ENCODE data around the gene CXCL17.

The CXCL17 gene

GRCh38 chr19:42424345-42424707 is 18.4 kb downstream of the CXCL17 start:
- Histone ChIP-seq H3K4me3 (replicated peaks; ENCODE audit: insufficient read depth, low read length) (no peak overlapping the region), H3K27ac (replicated peaks) (no peak overlapping the region), H3K27me3 (ENCODE audit: insufficient read depth, poor library complexity, severe bottlenecking) (peaks cover 5% of the 10 kb centered on the region)
- no peak for DNase-seq (ENCODE audit: low read depth in 1 of 2, low spot score in 1 of 2)
- TF ChIP-seq SPI1 (IDR thresholded peaks at IDR 0.05; ENCODE audit: borderline replicate concordance, low read depth), result no peak
- TF ChIP-seq GABPA (IDR thresholded peaks at IDR 0.05; ENCODE audit: low read depth), result no peak
- TF ChIP-seq, protein P1, sequence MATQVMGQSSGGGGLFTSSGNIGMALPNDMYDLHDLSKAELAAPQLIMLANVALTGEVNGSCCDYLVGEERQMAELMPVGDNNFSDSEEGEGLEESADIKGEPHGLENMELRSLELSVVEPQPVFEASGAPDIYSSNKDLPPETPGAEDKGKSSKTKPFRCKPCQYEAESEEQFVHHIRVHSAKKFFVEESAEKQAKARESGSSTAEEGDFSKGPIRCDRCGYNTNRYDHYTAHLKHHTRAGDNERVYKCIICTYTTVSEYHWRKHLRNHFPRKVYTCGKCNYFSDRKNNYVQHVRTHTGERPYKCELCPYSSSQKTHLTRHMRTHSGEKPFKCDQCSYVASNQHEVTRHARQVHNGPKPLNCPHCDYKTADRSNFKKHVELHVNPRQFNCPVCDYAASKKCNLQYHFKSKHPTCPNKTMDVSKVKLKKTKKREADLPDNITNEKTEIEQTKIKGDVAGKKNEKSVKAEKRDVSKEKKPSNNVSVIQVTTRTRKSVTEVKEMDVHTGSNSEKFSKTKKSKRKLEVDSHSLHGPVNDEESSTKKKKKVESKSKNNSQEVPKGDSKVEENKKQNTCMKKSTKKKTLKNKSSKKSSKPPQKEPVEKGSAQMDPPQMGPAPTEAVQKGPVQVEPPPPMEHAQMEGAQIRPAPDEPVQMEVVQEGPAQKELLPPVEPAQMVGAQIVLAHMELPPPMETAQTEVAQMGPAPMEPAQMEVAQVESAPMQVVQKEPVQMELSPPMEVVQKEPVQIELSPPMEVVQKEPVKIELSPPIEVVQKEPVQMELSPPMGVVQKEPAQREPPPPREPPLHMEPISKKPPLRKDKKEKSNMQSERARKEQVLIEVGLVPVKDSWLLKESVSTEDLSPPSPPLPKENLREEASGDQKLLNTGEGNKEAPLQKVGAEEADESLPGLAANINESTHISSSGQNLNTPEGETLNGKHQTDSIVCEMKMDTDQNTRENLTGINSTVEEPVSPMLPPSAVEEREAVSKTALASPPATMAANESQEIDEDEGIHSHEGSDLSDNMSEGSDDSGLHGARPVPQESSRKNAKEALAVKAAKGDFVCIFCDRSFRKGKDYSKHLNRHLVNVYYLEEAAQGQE (IDR thresholded peaks at IDR 0.05; ENCODE audit: insufficient replicate concordance, low read depth), result no peak
- TF ChIP-seq POLR2AphosphoS5 (IDR thresholded peaks at IDR 0.05; ENCODE audit: low read depth), result no peak
- TF ChIP-seq CTCF (IDR thresholded peaks at IDR 0.05; ENCODE audit: insufficient read depth, low read length), result no peak

GRCh38 chr19:42423462-42424344 is 19.0 kb downstream of the CXCL17 start:
- Histone ChIP-seq H3K4me3 (replicated peaks; ENCODE audit: insufficient read depth, low read length) (peak overlapping the region; percentile 36), H3K27ac (replicated peaks) (peak overlapping the region; percentile 54; the same call in 1 of the 2 replicates), H3K27me3 (ENCODE audit: insufficient read depth, poor library complexity, severe bottlenecking) (peaks cover 5% of the 10 kb centered on the region)
- peak in 1 of 2 experiments; percentile 80 for DNase-seq (ENCODE audit: low read depth in 1 of 2, low spot score in 1 of 2)
- TF ChIP-seq SPI1 (IDR thresholded peaks at IDR 0.05; ENCODE audit: borderline replicate concordance, low read depth) (no peak), POLR2AphosphoS5 (IDR thresholded peaks at IDR 0.05; ENCODE audit: low read depth) (no peak), GABPA (IDR thresholded peaks at IDR 0.05; ENCODE audit: low read depth) (no peak), CTCF (IDR thresholded peaks at IDR 0.05; ENCODE audit: insufficient read depth, low read length) (no peak)
- TF ChIP-seq, protein P1 (IDR thresholded peaks at IDR 0.05; ENCODE audit: insufficient replicate concordance, low read depth), result no peak

DNA sequence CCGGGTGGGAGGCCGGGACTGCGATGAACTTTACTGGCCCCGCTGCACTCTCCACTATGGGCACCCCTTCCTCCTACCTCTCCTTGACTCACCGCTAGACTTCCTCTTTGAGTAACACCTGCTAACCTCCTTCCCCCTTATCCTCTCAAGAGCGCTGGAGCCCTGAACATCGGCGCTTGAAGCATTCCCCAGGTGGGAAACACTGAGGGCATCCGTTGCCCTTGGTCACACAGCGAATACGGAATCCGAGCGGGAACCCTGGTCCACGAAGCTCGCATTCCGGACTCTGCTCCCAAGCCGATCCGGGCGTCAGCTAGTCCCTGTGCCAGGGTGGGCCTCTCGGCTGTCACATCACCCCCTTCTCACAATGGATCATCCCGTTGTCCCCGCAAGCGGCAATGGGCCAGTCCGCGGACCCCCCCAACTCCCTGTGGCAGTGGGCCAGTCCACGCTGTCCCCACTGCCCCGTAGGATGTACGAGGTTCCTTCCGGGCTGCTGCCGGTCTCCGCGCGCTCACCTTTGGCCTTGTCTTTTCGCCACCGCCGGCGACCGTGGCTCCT is 19.8 kb downstream of the CXCL17 start:
- TF ChIP-seq, protein P1 (IDR thresholded peaks at IDR 0.05; ENCODE audit: insufficient replicate concordance, low read depth), result no peak
- TF ChIP-seq CTCF (IDR thresholded peaks at IDR 0.05; ENCODE audit: insufficient read depth, low read length) (no peak), POLR2AphosphoS5 (IDR thresholded peaks at IDR 0.05; ENCODE audit: low read depth) (no peak), SPI1 (IDR thresholded peaks at IDR 0.05; ENCODE audit: borderline replicate concordance, low read depth) (no peak; the same call in 1 of the 2 replicates), GABPA (IDR thresholded peaks at IDR 0.05; ENCODE audit: low read depth) (no peak)
- DNase-seq (ENCODE audit: low read depth in 1 of 2, low spot score in 1 of 2), result peak in 1 of 2 experiments; percentile 30
- Histone ChIP-seq H3K4me3 (replicated peaks; ENCODE audit: insufficient read depth, low read length) (peak overlapping the region; percentile 36), H3K27ac (replicated peaks) (peak overlapping the region; percentile 54), H3K27me3 (ENCODE audit: insufficient read depth, poor library complexity, severe bottlenecking) (peaks cover 5% of the 10 kb centered on the region)
